Thyroid gland (tissue), 4 donors: ENCODE measurements around the gene EBF3.

ENCODE experiments used
- POLR2A ChIP-seq, 2 donors: fragments of 450-650 bp; IDR thresholded peaks; one replicate each; pipeline ENCODE4 v1.6.1; 2017; ENCODE audit warnings: antibody characterized with exemption in 2 of 2, mild to moderate bottlenecking in 2 of 2, moderate library complexity in 1 of 2
- TF ChIP-seq, protein P1 (sequence below), 6 experiments: fragments of 200-600 bp in 3 of 6; fragments of 450-650 bp in 3 of 6; sonication (generic) in 3 of 6; IDR thresholded peaks; one replicate each; pipeline ENCODE4 v1.5.1; 2016 to 2019; ENCODE audit warnings: antibody characterized with exemption in 6 of 6, mild to moderate bottlenecking in 2 of 6, inconsistent platforms in 1 of 6, moderate library complexity in 1 of 6

DNA sequence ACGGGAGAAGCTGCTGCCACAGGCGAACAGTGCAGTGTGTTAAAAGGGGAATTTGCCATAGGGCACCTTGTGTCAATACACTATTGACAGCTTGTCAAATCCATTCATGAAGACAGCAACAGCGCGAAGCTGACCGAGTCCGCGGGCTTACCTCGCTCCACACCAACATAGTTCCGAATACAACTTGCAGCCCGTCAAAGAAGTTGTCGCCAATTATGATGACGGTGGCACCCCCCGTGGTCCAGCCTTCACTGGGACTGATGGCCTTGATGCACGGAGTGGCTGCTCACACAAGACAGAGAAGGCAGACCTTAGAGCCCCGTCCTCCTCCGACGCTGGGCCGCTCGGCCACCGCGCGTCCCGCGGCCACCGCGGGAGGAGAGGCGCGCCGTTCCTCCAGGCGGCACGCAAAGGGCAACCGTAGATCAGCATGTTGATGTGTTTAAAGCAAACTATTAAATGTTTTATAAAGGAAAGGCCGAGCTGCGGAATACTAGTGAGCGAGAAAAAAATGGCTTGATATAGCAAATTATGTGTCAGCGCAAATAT lies 96.4 kb downstream of the EBF3 start:
- TF ChIP-seq, protein P1, sequence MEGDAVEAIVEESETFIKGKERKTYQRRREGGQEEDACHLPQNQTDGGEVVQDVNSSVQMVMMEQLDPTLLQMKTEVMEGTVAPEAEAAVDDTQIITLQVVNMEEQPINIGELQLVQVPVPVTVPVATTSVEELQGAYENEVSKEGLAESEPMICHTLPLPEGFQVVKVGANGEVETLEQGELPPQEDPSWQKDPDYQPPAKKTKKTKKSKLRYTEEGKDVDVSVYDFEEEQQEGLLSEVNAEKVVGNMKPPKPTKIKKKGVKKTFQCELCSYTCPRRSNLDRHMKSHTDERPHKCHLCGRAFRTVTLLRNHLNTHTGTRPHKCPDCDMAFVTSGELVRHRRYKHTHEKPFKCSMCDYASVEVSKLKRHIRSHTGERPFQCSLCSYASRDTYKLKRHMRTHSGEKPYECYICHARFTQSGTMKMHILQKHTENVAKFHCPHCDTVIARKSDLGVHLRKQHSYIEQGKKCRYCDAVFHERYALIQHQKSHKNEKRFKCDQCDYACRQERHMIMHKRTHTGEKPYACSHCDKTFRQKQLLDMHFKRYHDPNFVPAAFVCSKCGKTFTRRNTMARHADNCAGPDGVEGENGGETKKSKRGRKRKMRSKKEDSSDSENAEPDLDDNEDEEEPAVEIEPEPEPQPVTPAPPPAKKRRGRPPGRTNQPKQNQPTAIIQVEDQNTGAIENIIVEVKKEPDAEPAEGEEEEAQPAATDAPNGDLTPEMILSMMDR (IDR thresholded peaks at IDR 0.05) = no peak
- TF ChIP-seq POLR2A (IDR thresholded peaks at IDR 0.05) = no peak
